K562 (cell line): ENCODE data around the gene DOK7. TPM values are rescaled to one million over a fixed set of nuclear protein-coding genes. Genes with fewer than 3 reads are reported as not detected.

ENCODE experiments used
- ATAC-seq: fragments of 200-7000 bp; cut with Tn5 transposase; 3 replicates; pipeline ENCODE4 v1.9.1; 2020; ENCODE audit warnings: moderate library complexity
- BruUV-seq: library from RNA; stranded (reverse); fragments of 400-500 nt; replicated peaks from 2 replicates; lab custom pipeline; 2021; lab: Mats Ljungman, UMichigan
- CTCF ChIA-PET: fragments of 300-600 bp; formaldehyde crosslinking; extraction: SDS; loops from one replicate; lab custom pipeline; 2021; ENCODE audit warnings: low intra/inter-chr PET ratio; lab: Yijun Ruan, JAX
- POLR2A ChIA-PET: fragments of 300-600, 350-650 bp; sonication (Branson Sonifier 250); formaldehyde crosslinking; extraction: SDS; loops from one replicate; lab custom pipeline; 2021; ENCODE audit warnings: antibody characterized with exemption, inconsistent platforms; lab: Yijun Ruan, JAX
- DNase-seq, 4 experiments: peaks; one replicate each; pipeline versions ENCODE4 v3.0.0 to v3.0.0-alpha.2; 2011 to 2018; ENCODE audit warnings: low spot score in 3 of 4, mixed read lengths in 3 of 4; ENCODE audit errors: extremely low read depth in 1 of 4
- FAIRE-seq: peaks from 2 replicates; lab custom pipeline; 2011; peaks lifted over from hg19 to GRCh38; lab: Jason Lieb, UNC
- H2AFZ ChIP-seq: 2 replicates; pipeline ENCODE4 v1.6.0; 2011; ENCODE audit warnings: low read depth, low read length, control low read depth, inconsistent platforms
- H3K27ac ChIP-seq: fragments of 200-600 bp; 3 replicates; pipeline ENCODE4 v1.8.0; 2011; ENCODE audit warnings: low read depth, mild to moderate bottlenecking, control low read depth, inconsistent platforms, low read length, moderate library complexity, mixed read lengths; ENCODE audit errors: extremely low read depth
- H3K27me3 ChIP-seq, 2 experiments: fragments of 300-600 bp in 1 of 2; 2 replicates in 1 of 2; 3 replicates in 1 of 2; pipeline versions ENCODE4 v1.6.0 to v1.8.0; 2011; ENCODE audit warnings: inconsistent platforms in 2 of 2, low read length in 2 of 2, mild to moderate bottlenecking in 1 of 2, mixed read lengths in 1 of 2, moderate library complexity in 1 of 2; ENCODE audit not compliant: control insufficient read depth in 2 of 2, insufficient read depth in 2 of 2
- H3K36me3 ChIP-seq: fragments of 300-600 bp; 3 replicates; pipeline ENCODE4 v1.8.0; 2011; ENCODE audit warnings: mild to moderate bottlenecking, low read length, inconsistent platforms; ENCODE audit not compliant: control insufficient read depth, insufficient read depth
- H3K4me1 ChIP-seq, 2 experiments: fragments of 200-600 bp in 1 of 2; replicated peaks in 1 of 2; 2 replicates in 1 of 2; 3 replicates in 1 of 2; pipeline versions ENCODE4 v1.5.1 to v1.8.0; 2011; ENCODE audit warnings: inconsistent platforms in 2 of 2, low read length in 2 of 2, mild to moderate bottlenecking in 1 of 2, mixed read lengths in 1 of 2, moderate library complexity in 1 of 2; ENCODE audit not compliant: control insufficient read depth in 2 of 2, insufficient read depth in 2 of 2
- H3K4me2 ChIP-seq: 2 replicates; pipeline ENCODE4 v1.6.1; 2011; ENCODE audit warnings: low read length, control low read depth, inconsistent platforms, mixed read lengths; ENCODE audit not compliant: insufficient read depth
- H3K4me3 ChIP-seq: fragments of 200-600 bp; sonication (generic), shearing (Covaris generic); 2 replicates; pipeline ENCODE4 v1.5.1; 2016; ENCODE audit warnings: control low read depth, inconsistent platforms
- H3K79me2 ChIP-seq: fragments of 200-600 bp; 3 replicates; pipeline ENCODE4 v1.8.0; 2011; ENCODE audit warnings: low read length, inconsistent platforms; ENCODE audit not compliant: control insufficient read depth, insufficient read depth
- H3K9ac ChIP-seq, 2 experiments: 2 replicates each; pipeline versions ENCODE4 v1.6.0 to v1.6.1; 2011; ENCODE audit warnings: low read depth in 2 of 2, low read length in 2 of 2, control low read depth in 1 of 2, inconsistent platforms in 1 of 2, mild to moderate bottlenecking in 1 of 2, mixed read lengths in 1 of 2; ENCODE audit not compliant: insufficient read depth in 1 of 2
- H3K9me1 ChIP-seq: one replicate; pipeline ENCODE4 v1.6.0; 2011; ENCODE audit warnings: inconsistent platforms, mild to moderate bottlenecking, low read length, moderate library complexity; ENCODE audit not compliant: control insufficient read depth, insufficient read depth
- H3K9me3 ChIP-seq: replicated peaks from 2 replicates; pipeline ENCODE4 v1.5.1; 2011; ENCODE audit warnings: low read depth, low read length, inconsistent platforms; ENCODE audit not compliant: control insufficient read depth, insufficient read depth
- H4K20me1 ChIP-seq: replicated peaks from 2 replicates; pipeline ENCODE4 v1.6.1; 2011; ENCODE audit warnings: low read length, inconsistent platforms, mixed read lengths; ENCODE audit not compliant: control insufficient read depth, insufficient read depth
- C11orf30 ChIP-seq: fragments of 450-650 bp; IDR thresholded peaks from 2 replicates; pipeline ENCODE4 v1.6.1; 2016; ENCODE audit warnings: low read depth, mild to moderate bottlenecking
- CTBP1 ChIP-seq: fragments of 450-650 bp; IDR thresholded peaks from 2 replicates; pipeline ENCODE4 v1.6.1; 2016; ENCODE audit warnings: borderline replicate concordance
- DIDO1 ChIP-seq: fragments of 450-650 bp; IDR thresholded peaks from 2 replicates; pipeline ENCODE4 v1.6.1; 2016; ENCODE audit warnings: low read depth, missing biosample characterization, missing genetic modification characterization
- MYC ChIP-seq, 2 experiments: fragments of 250-450 bp in 1 of 2; sonication (Bioruptor Pico) in 1 of 2; IDR thresholded peaks; 2 replicates each; pipeline versions ENCODE4 v1.5.1 to v1.6.1; 2012 to 2021; ENCODE audit warnings: low read depth in 2 of 2, borderline replicate concordance in 1 of 2, improper control_type of control experiment in 1 of 2, low read length in 1 of 2, mild to moderate bottlenecking in 1 of 2, moderate library complexity in 1 of 2
- POLR2G ChIP-seq: fragments of 200-400 bp; formaldehyde crosslinking; IDR thresholded peaks from 2 replicates; pipeline ENCODE4 v1.6.1; 2017; ENCODE audit warnings: low read depth, mild to moderate bottlenecking, antibody characterized with exemption, low read length, moderate library complexity
- TEAD4 ChIP-seq, 2 experiments: sonication (generic) in 1 of 2; formaldehyde crosslinking in 1 of 2; IDR thresholded peaks; 2 replicates each; pipeline versions ENCODE4 v1.6.1 to v1.8.0; 2012 to 2022; ENCODE audit warnings: borderline replicate concordance in 1 of 2, inconsistent platforms in 1 of 2, low read length in 1 of 2, mild to moderate bottlenecking in 1 of 2, missing genetic modification reagents in 1 of 2
- ZNF316 ChIP-seq: fragments of 450-650 bp; IDR thresholded peaks from 2 replicates; pipeline ENCODE4 v1.6.1; 2016
- ZNF76 ChIP-seq: fragments of 250-450 bp; sonication (Bioruptor Pico); IDR thresholded peaks from 2 replicates; pipeline ENCODE4 v1.4.0; 2020; ENCODE audit warnings: mild to moderate bottlenecking, moderate library complexity, borderline replicate concordance
- WGBS: fragments of 100-300 bp; shearing (Covaris generic); methylation state at CpG from one replicate; pipeline ENCODE4 v1.1.6; 2016; ENCODE audit warnings: low coverage, mixed read lengths; ENCODE audit not compliant: insufficient coverage; ENCODE audit errors: missing lambda C conversion rate; 5-methylcytosine and 5-hydroxymethylcytosine counted together
- in situ Hi-C: fragments of 300-500 bp; cut with MboI; formaldehyde crosslinking; loops from 4 replicates; pipeline ENCODE4 v1.15.0; 2018; ENCODE audit warnings: inconsistent platforms, mixed read lengths
- intact Hi-C: fragments of 100-400 bp; cut with micrococcal nuclease; formaldehyde crosslinking; loops from 2 replicates; pipeline ENCODE4 v1.14.2; 2022
- polyA plus RNA-seq, 8 experiments: library from polyadenylated mRNA; depleted of rRNA in 4 of 8; stranded (reverse) in 5 of 8; unstranded in 3 of 8; fragments of >200 nt; fragmentation: Nextera tagmentation in 2 of 8; fragmentation: Illumina TruSeq in 1 of 8; extraction: Ambion mirVana in 2 of 8; extraction: Trizol in 1 of 8; gene quantifications; 2 replicates each; pipeline versions ENCODE4 v1.2.1 to v1.2.3, GENCODE V29; 2011 to 2014; ENCODE audit warnings: inconsistent platforms in 1 of 8, missing spikeins in 1 of 8
- total RNA-seq, 7 experiments: library from RNA; depleted of rRNA in 6 of 7; stranded (reverse); fragments of >200 nt in 6 of 7; fragmentation: Illumina TruSeq in 2 of 7; extraction: Trizol in 2 of 7; gene quantifications; 2 replicates each; pipeline versions ENCODE4 v1.2.1 to v1.2.3, GENCODE V29; 2011 to 2021; ENCODE audit warnings: low replicate concordance in 1 of 7

The DOK7 gene
- total and polyA plus RNA-seq, 9 of the 15 experiments (the other 6 are each of a cell fraction or from before 2014, with no cell fraction given): not detected

DNA sequence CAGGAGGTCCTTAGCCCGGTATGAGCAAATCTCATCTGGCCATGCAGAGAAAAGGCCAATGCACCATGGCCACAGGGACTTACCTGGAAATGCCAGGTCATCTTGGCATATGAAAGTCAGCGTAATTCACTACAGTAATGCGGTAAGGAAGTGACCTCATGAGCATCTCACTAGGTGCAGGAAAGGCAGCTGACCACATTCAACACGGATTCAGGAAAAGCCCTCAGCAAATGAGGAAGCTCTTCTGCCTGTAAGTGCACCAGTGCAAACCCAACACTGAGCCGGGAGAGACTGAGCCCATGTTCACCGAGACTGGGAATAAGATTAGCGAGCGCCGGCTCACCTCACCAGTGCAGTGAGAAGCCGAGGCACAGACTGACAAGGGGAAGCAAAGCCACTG, 45.4 kb downstream of the DOK7 start:
- ATAC-seq (no peak), DNase-seq (no peak), FAIRE-seq (no peak)
- H3K27ac ChIP-seq: no peak overlapping the region
- BruUV-seq: no TSS peak
- intact Hi-C loops (no loop called here), in situ Hi-C loops (no loop called here)
- TF ChIP-seq TEAD4 (IDR thresholded peaks at IDR 0.05; ENCODE audit: low read length): no peak
- TF ChIP-seq TEAD4 (CRISPR knock-in tag; IDR thresholded peaks at IDR 0.05; ENCODE audit: borderline replicate concordance): no peak
- TF ChIP-seq ZNF76 (CRISPR knock-in tag): no peak
- H3K4me1 ChIP-seq: 0 out of 5 replicates have a peak, but pooled peaks cover 0 to 2% of the 10 kb centered on the region in 2 experiments
- no peak overlapping the region for H3K4me3 ChIP-seq
- POLR2A ChIA-PET: no interaction called here
- H2AFZ ChIP-seq: no peak overlapping the region
- WGBS: 83% methylated on average over 9 of the region's 10 CpGs
- no peak overlapping the region for H3K4me2 ChIP-seq
- H3K9ac ChIP-seq: no peak overlapping the region
- no peaks in the 10 kb centered on the region for H3K9me3 ChIP-seq
- H3K9me1 ChIP-seq: no peaks in the 10 kb centered on the region
- no peaks in the 10 kb centered on the region for H4K20me1 ChIP-seq
- peaks cover 75% of the 10 kb centered on the region; the same call in 2 of the 3 replicates for H3K36me3 ChIP-seq
- no peaks in the 10 kb centered on the region; a peak in 1 of 5 replicates for H3K27me3 ChIP-seq
- no peaks in the 10 kb centered on the region for H3K79me2 ChIP-seq
- CTCF ChIA-PET: no interaction called here

DNA sequence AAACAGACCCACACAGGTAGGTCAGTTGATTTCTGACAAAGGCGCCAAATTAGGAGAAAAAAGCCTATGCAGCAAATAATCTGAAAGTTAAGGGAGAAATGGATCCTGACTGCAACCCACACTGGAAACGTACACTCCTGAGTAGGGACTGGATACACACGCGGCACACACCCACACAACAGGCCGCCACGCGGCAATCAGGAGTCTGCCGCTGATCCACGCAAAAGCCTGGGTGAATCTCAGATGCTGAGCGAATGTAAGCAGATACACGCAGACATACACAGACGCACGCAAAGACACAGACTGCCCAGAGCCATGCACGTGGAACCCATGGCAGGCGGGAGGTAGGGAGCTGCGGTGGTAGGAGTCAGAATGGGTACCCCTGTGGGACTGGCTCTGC, 47.4 kb downstream of the DOK7 start:
- no peaks in the 10 kb centered on the region for H3K79me2 ChIP-seq
- no peak overlapping the region for H3K9ac ChIP-seq
- no peak overlapping the region for H2AFZ ChIP-seq
- H3K9me1 ChIP-seq: no peaks in the 10 kb centered on the region
- DNase-seq: no peak
- H3K27me3 ChIP-seq: no peaks in the 10 kb centered on the region; a peak in 1 of 5 replicates
- peaks cover 86% of the 10 kb centered on the region; the same call in 2 of the 3 replicates for H3K36me3 ChIP-seq
- no peak overlapping the region for H3K4me2 ChIP-seq
- no peak for FAIRE-seq
- ATAC-seq: no peak
- H3K4me3 ChIP-seq: no peak overlapping the region
- TF ChIP-seq CTBP1 (no peak), POLR2G (0 out of 2 replicates have a peak, but pooled peaks have one; percentile 26), DIDO1 (tag) (no peak), ZNF316 (peak; percentile 35; the same call in 1 of the 2 replicates), MYC (IDR thresholded peaks at IDR 0.05; ENCODE audit: low read depth, low read length) (no peak), MYC (CRISPR knock-in tag; IDR thresholded peaks at IDR 0.05; ENCODE audit: borderline replicate concordance, low read depth) (no peak), C11orf30 (peak; percentile 25; the same call in 1 of the 2 replicates)
- TF ChIP-seq, all 486 proteins: peak for 3
- CTCF ChIA-PET: no interaction called here
- H4K20me1 ChIP-seq: no peaks in the 10 kb centered on the region; the same call in 1 of the 2 replicates
- H3K27ac ChIP-seq: no peak overlapping the region
- in situ Hi-C loops: no loop called here
- no peaks in the 10 kb centered on the region for H3K9me3 ChIP-seq
- H3K4me1 ChIP-seq: peaks cover 0 to 5% of the 10 kb centered on the region in 2 experiments; a peak in 1 of 5 replicates
- POLR2A ChIA-PET: interaction anchor here (0.5 to 0.7 kb wide), 2 partner anchors 8 to 605 kb away, joined by 3 read pairs; no protein-coding TSS in a partner anchor
- intact Hi-C loops: no loop called here
- BruUV-seq: no TSS peak
- WGBS: 89% methylated on average over 15 of the region's 16 CpGs
